ENCODE data around the gene FOXD3. TPM values are rescaled to one million over a fixed set of nuclear protein-coding genes. Genes with fewer than 3 reads are reported as not detected.

FOXD3 gene
- total RNA-seq, 1 experiment from 2014 or later = 0.80 TPM

GRCh38 chr1:63320022-63320721 is 2.2 kb upstream of the FOXD3 start:
- Histone ChIP-seq H3K4me3 (ENCODE audit: low read depth in 2 of 2, low read length in 2 of 2) (no peak overlapping the region), H3K9me3 (ENCODE audit: control insufficient read depth, insufficient read depth, low read depth, low read length) (no peaks in the 10 kb centered on the region), H3K36me3 (ENCODE audit: control insufficient read depth, insufficient read depth, low read length) (no peaks in the 10 kb centered on the region), H3K27me3 (ENCODE audit: control insufficient read depth, insufficient read depth, low read length) (no peaks in the 10 kb centered on the region), H3K27ac (ENCODE audit: low read length) (no peak overlapping the region), H3K4me1 (ENCODE audit: control insufficient read depth, insufficient read depth, low read length) (peaks cover 10% of the 10 kb centered on the region)
- ChIA-PET CTCF (no interaction called here), POLR2A (no interaction called here)
- ATAC-seq (no peak), DNase-seq (ENCODE audit: low read depth, low spot score) (no peak)
- TF ChIP-seq, protein P1, sequence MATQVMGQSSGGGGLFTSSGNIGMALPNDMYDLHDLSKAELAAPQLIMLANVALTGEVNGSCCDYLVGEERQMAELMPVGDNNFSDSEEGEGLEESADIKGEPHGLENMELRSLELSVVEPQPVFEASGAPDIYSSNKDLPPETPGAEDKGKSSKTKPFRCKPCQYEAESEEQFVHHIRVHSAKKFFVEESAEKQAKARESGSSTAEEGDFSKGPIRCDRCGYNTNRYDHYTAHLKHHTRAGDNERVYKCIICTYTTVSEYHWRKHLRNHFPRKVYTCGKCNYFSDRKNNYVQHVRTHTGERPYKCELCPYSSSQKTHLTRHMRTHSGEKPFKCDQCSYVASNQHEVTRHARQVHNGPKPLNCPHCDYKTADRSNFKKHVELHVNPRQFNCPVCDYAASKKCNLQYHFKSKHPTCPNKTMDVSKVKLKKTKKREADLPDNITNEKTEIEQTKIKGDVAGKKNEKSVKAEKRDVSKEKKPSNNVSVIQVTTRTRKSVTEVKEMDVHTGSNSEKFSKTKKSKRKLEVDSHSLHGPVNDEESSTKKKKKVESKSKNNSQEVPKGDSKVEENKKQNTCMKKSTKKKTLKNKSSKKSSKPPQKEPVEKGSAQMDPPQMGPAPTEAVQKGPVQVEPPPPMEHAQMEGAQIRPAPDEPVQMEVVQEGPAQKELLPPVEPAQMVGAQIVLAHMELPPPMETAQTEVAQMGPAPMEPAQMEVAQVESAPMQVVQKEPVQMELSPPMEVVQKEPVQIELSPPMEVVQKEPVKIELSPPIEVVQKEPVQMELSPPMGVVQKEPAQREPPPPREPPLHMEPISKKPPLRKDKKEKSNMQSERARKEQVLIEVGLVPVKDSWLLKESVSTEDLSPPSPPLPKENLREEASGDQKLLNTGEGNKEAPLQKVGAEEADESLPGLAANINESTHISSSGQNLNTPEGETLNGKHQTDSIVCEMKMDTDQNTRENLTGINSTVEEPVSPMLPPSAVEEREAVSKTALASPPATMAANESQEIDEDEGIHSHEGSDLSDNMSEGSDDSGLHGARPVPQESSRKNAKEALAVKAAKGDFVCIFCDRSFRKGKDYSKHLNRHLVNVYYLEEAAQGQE (IDR thresholded peaks at IDR 0.05; ENCODE audit: insufficient read depth in 1 of 2, low read depth in 2 of 2, low read length in 1 of 2) = no peak
- TF ChIP-seq POLR2AphosphoS5 (IDR thresholded peaks at IDR 0.05; ENCODE audit: low read depth, low read length) (no peak), SIN3A (IDR thresholded peaks at IDR 0.05; ENCODE audit: borderline replicate concordance, insufficient read depth, low read depth, low read length) (no peak), TCF7L2 (IDR thresholded peaks at IDR 0.05; ENCODE audit: low read depth, low read length) (no peak)
- TF ChIP-seq, protein P2, sequence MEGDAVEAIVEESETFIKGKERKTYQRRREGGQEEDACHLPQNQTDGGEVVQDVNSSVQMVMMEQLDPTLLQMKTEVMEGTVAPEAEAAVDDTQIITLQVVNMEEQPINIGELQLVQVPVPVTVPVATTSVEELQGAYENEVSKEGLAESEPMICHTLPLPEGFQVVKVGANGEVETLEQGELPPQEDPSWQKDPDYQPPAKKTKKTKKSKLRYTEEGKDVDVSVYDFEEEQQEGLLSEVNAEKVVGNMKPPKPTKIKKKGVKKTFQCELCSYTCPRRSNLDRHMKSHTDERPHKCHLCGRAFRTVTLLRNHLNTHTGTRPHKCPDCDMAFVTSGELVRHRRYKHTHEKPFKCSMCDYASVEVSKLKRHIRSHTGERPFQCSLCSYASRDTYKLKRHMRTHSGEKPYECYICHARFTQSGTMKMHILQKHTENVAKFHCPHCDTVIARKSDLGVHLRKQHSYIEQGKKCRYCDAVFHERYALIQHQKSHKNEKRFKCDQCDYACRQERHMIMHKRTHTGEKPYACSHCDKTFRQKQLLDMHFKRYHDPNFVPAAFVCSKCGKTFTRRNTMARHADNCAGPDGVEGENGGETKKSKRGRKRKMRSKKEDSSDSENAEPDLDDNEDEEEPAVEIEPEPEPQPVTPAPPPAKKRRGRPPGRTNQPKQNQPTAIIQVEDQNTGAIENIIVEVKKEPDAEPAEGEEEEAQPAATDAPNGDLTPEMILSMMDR (IDR thresholded peaks at IDR 0.05) = no peak
- in situ Hi-C loops (cut with HindIII; ENCODE audit: low pct_unique_long_range_greater_than_20kb, low sequenced_read_pairs) = no loop called here
- BruUV-seq (replicated peaks) = no TSS peak
- intact Hi-C loops (cut with micrococcal nuclease; ENCODE audit: unreplicated experiment) = no loop called here

- H3K36me3 ChIP-seq (ENCODE audit: control insufficient read depth, insufficient read depth, low read length) = no peaks in the 10 kb centered on the region
- H3K9me3 ChIP-seq (ENCODE audit: control insufficient read depth, insufficient read depth, low read depth, low read length) = no peaks in the 10 kb centered on the region
- peaks cover 10% of the 10 kb centered on the region for H3K4me1 ChIP-seq (ENCODE audit: control insufficient read depth, insufficient read depth, low read length)
- no peak overlapping the region for H3K4me3 ChIP-seq (ENCODE audit: low read depth in 2 of 2, low read length in 2 of 2)
- intact Hi-C loops (cut with micrococcal nuclease; ENCODE audit: unreplicated experiment) (no loop called here), in situ Hi-C loops (cut with HindIII; ENCODE audit: low pct_unique_long_range_greater_than_20kb, low sequenced_read_pairs) (no loop called here)
- ChIA-PET POLR2A (no interaction called here), CTCF (no interaction called here)
- no peak overlapping the region for H3K27ac ChIP-seq (ENCODE audit: low read length)
- no TSS peak for BruUV-seq (replicated peaks)
- ATAC-seq (no peak), DNase-seq (ENCODE audit: low read depth, low spot score) (no peak)
- TF ChIP-seq TCF7L2 (IDR thresholded peaks at IDR 0.05; ENCODE audit: low read depth, low read length) (no peak), POLR2AphosphoS5 (IDR thresholded peaks at IDR 0.05; ENCODE audit: low read depth, low read length) (no peak), SIN3A (IDR thresholded peaks at IDR 0.05; ENCODE audit: borderline replicate concordance, insufficient read depth, low read depth, low read length) (no peak)
- TF ChIP-seq, protein P2 (IDR thresholded peaks at IDR 0.05) = no peak
- TF ChIP-seq, protein P1 (IDR thresholded peaks at IDR 0.05; ENCODE audit: insufficient read depth in 1 of 2, low read depth in 2 of 2, low read length in 1 of 2) = no peak
- no peaks in the 10 kb centered on the region; the same call in 1 of the 2 replicates for H3K27me3 ChIP-seq (ENCODE audit: control insufficient read depth, insufficient read depth, low read length)
Measured at GRCh38 chr1:63321066-63321784, 1.1 kb upstream of the FOXD3 start.
